ENCODE measurements around the gene CROCC2. TPM values are rescaled to one million over a fixed set of nuclear protein-coding genes. Genes with fewer than 3 reads are reported as not detected.
A peak's percentile ranks its signal among the peaks of the same experiment; 100 is the strongest.

The CROCC2 gene
- total RNA-seq, 1 donor from 2014 or later = 0.12 TPM

GRCh38 chr2:240921311-240921994, 15.3 kb downstream of the CROCC2 start:
- peak; percentile 63 for ATAC-seq

DNA sequence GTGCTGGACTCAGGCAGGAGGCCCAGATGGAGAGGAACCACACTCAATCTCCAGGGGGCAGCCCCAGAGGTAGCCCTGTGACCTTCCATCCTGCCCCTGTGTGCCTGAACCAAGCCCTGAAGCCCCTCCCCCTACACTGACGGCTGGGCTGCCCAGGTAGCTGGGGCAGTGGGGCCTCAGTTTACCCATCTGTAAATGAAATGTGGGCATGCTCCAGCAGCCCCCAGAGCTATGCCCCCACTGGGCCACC, 15.8 kb downstream of the CROCC2 start:
- ATAC-seq = no peak

DNA sequence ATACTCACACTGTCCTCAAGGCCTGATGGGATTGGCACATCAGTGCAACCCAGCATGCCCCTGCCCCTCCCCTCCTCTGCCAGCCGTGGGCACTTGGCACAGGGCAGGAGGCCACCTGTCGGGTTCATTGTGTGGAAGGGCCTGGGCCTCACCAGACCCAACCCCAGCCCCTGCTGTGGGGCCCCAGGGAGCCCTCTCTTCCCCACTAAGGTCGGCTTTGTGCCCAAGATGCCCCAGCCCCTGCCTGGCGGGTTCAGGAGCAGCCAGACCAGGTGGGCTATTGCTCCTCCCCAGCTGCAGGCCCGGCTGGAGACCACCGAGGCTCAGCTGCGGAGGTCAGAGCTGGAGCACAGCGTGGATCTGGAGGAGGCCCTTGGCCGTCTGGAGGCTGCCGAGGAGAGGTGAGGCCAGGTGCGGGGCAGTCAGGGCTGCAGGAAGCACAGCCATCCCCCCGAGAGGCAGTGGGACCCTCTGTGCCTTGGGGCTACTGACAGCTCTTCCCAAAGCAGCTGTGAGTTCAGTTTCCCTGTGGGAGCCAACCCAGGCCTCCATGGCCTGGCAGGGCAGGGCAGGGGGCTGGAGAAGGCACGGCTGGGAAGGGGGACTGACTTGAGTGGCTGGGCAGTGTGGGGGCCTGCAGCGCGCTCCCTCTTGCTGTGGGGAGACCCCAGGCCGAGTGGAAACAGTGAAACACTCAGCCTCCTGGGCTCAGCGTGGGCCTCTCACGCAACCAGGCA, 16.3 kb downstream of the CROCC2 start:
- ATAC-seq = peak; percentile 1

DNA sequence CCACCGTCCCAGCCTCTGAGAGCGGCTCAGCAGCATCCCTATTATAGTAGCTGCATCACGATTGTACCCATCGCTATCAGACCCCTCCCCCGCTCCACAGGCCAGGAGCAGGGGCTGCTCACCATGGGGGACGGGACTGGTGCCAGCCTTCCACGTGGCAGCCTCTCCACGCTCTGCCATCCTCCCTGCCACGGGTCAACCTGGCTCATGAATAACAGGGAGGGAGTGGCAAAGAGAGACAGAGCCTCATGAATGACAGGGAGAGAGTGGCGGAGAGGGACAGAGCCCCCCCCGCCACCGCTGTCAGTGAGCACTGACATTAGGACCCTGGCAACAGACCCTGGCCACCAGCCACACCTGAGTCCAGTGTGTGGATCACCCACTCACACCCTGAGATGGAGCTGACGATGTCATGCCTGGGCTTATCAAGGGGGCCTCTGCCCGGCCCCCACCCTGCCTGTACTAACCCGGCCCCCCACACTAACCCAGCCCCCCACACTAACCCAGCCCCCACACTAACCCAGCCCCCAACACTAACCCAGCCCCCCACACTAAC, 16.9 kb downstream of the CROCC2 start:
- no peak for ATAC-seq

DNA sequence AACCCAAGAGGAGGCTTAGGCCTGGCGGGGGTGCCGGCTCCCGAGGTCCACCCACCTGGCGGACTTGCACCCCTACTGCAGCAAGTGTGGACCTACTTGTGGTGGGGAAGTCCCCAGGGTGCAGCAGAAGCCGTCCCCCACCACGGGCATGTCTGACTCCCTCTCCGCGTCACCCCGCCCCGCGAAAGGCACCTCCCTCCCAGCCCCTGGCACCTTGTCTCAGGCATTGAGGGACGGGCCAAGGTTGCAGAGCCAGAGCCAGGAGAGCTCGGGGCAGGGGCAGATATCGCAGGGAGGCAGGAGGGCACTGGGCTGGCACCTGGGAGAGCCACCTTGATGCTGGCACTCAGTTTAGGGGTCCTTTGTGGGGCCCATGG, 19.0 kb downstream of the CROCC2 start:
- ATAC-seq = no peak

DNA sequence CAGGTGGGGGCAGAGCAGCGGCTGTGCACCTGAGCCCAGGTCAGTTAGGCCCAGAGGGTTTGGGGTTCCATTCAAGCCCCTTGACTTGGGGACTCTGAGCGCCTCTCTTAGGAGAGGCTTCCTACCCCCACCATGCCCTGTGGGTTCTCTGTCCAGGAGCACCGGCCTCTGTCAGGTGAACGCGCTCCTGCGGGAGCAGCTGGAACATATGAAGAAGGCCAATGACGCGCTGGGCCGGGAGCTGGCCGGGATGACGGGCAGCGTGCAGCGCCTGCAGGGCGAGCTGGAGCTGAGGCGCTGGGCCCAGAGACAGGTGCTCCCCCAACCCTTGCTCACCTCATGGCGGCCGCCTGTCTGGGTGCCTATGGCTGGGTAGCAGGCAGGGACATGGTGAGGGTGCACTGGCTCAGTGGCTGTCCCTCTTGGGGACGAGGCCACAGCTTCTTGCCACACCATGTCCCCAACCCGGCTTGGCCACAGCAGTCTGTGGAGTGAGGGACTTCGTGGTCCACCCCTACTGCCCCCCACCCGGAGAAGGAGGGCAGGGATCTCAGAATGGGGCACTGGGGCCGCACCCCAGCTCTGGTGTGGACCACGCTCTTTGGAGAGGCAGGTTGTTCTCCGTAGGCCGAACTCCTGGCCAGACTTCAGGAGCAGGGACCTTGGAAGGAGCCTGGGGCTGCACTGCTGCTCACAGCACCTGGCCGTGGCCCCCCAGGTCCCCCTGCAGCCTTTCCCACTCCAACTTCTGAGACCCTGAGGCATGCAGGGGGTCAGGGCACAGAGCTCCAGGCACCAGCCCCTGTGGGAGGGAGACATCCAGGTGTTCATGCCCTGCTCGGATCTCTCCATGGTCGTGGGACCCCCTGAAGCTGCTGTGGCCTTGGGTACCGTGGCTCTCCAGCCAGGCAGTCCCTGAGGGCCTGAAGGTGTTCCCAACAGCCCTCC, 19.7 kb downstream of the CROCC2 start:
- no peak for ATAC-seq

- no peak for ATAC-seq
Measured at GRCh38 chr2:240926516-240927389, 20.6 kb downstream of the CROCC2 start.

- no peak for ATAC-seq
Measured at GRCh38 chr2:240927390-240927781, 21.2 kb downstream of the CROCC2 start.

GRCh38 chr2:240928476-240929363, 22.6 kb downstream of the CROCC2 start:
- peak; percentile 70 for ATAC-seq

GRCh38 chr2:240929364-240930095, 23.4 kb downstream of the CROCC2 start:
- ATAC-seq = no peak

DNA sequence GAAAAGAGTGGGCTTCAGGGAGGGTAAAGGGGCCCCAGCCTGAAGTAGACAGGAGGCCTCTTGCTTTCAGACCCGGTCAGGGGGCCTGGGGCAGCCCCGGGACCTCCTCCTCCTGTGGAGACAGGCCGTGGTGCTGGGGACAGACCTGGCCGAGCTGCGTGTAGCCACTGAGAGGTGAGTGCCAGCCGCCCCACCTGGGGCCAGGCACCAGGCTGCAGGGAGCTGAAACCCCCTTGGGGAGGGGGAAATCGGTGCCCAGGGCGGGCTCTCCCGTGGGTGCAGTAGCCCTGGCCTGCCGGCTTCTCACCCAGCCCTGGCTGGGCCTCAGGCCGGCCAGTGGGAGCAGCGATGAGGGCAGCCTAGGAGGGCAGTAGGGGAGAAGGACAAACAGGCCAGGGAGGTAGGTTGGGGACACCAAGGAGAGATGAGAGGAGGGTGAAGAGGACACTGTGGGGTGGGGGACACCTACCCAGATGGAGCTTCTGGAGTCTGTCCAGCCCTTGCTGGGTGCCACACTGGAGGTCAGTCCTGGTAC, 24.0 kb downstream of the CROCC2 start:
- no peak for ATAC-seq

DNA sequence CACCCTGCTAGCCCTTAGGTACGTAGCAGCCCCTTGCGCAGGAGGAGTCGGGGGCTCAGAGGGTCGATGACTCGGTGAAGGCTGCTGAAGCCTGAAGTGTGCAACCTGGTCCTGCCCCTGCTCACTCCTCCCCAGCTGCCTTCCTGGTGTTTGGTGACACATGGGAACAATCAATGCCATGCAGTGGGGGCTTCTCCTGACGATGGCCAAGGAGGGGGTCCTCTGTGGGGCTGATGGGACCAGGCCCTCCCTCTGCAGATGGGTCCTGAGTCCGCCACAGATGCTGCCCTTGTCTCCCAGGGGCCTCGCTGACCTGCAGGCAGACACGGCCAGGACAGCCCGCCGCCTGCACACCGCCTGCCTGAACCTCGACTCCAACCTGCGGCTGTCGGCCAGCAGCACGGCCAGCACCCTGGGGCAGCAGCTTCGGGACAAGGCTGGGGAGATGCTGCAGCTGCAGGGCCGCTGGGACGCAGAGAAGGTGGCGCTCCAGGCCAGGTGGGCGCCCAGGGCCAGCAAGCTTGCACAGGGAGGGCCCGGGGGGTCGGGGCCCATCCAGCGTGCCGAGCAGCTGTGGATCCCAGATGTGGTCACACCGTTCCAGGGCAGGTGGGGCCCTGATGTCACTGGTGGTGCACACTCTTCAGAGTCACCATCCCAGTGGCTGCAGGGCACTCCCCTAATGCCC, 24.6 kb downstream of the CROCC2 start:
- ATAC-seq = no peak

DNA sequence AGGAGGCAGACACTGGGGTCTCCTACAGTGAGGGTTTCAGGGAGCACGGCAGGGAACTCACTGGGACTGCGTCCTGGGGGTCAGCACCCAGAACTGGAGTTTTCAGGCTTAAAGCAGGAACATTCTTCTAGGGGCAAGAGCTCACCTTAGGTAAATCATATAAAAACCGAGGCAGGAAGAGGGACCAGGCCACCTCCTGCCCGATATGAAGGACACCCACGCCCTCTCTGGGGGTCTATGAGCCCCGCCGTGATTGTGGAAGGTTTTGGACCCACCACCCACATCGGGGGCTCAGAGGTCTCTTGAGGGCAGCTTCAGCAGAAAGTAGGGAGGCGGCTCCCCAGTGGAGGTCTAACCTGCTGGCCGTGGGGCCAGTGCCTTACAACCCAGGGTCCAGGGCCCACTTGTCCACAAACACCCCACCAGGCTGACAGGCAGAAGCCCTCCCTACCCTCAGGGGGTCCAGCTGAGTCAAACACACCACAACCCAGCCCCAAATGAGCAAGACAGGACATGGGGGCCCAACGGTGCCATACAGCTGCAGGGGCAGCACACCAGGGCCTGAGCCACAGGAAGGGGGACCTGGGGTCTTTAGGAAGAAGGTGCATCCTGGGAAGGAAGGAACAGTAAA, 25.3 kb downstream of the CROCC2 start:
- no peak for ATAC-seq

GRCh38 chr2:240932001-240932723, 26.0 kb downstream of the CROCC2 start:
- ATAC-seq = no peak

DNA sequence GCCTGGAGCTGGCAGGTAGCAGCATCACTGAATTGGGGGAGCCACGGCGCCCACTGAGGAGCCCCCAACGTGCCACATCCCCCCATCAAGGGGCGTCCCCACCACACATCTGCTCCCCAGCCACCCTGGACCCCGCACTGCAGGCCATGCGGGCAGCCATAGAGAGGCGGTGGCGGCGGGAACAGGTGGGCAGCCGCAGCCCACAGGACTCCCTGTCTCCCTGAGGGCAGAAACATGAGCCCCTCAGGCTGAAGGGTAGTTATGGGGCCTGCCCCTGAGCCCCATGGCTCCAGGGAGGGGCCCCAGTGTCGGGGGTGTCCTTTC, 26.6 kb downstream of the CROCC2 start:
- ATAC-seq = no peak

GRCh38 chr2:240933048-240933965, 27.2 kb downstream of the CROCC2 start:
- ATAC-seq = no peak

GRCh38 chr2:240933966-240934700, 28.0 kb downstream of the CROCC2 start:
- ATAC-seq = no peak
